H9 (cell line): Measurements from ENCODE around the gene PTN. TPM values are rescaled to one million over a fixed set of nuclear protein-coding genes. Genes with fewer than 3 reads are reported as not detected.

Experiments used
- DNase-seq: peaks from one replicate; pipeline ENCODE4 v3.0.0-alpha.2; 2017
- H2AFZ ChIP-seq: one replicate; pipeline ENCODE4 v1.6.1; 2013; ENCODE audit warnings: mild to moderate bottlenecking, low read length, control low read depth, moderate library complexity
- H2AK5ac ChIP-seq: 2 replicates; pipeline ENCODE4 v1.6.1; 2013; ENCODE audit warnings: low read length, control low read depth, mixed read lengths; ENCODE audit not compliant: insufficient read length
- H2BK120ac ChIP-seq: one replicate; pipeline ENCODE4 v1.6.1; 2013; ENCODE audit warnings: low read depth, mild to moderate bottlenecking, low read length, control low read depth, inconsistent platforms; ENCODE audit not compliant: poor library complexity, severe bottlenecking
- H2BK12ac ChIP-seq: 2 replicates; pipeline ENCODE4 v1.6.1; 2013; ENCODE audit warnings: low read length, control low read depth, mixed read lengths, low read depth; ENCODE audit not compliant: insufficient read length
- H2BK15ac ChIP-seq: 2 replicates; pipeline ENCODE4 v1.6.1; 2013; ENCODE audit warnings: low read depth, low read length, control low read depth
- H2BK20ac ChIP-seq: one replicate; pipeline ENCODE4 v1.6.1; 2013; ENCODE audit warnings: low read depth, mild to moderate bottlenecking, low read length, control low read depth, inconsistent platforms; ENCODE audit not compliant: poor library complexity, severe bottlenecking
- H2BK5ac ChIP-seq: 2 replicates; pipeline ENCODE4 v1.6.1; 2013; ENCODE audit warnings: low read length, control low read depth, mixed read lengths; ENCODE audit not compliant: insufficient read length
- H3K14ac ChIP-seq: 2 replicates; pipeline ENCODE4 v1.6.1; 2013; ENCODE audit warnings: low read length, control low read depth; ENCODE audit not compliant: insufficient read depth
- H3K18ac ChIP-seq: 2 replicates; pipeline ENCODE4 v1.6.1; 2013; ENCODE audit warnings: low read depth, mild to moderate bottlenecking, mixed read lengths, low read length, control low read depth; ENCODE audit not compliant: insufficient read length
- H3K23ac ChIP-seq: 2 replicates; pipeline ENCODE4 v1.6.1; 2013; ENCODE audit warnings: low read length, control low read depth, mixed read lengths, low read depth; ENCODE audit not compliant: insufficient read length
- H3K23me2 ChIP-seq: 2 replicates; pipeline ENCODE4 v1.6.1; 2013; ENCODE audit warnings: low read depth, mild to moderate bottlenecking, mixed read lengths, low read length, control low read depth; ENCODE audit not compliant: insufficient read length, poor library complexity, severe bottlenecking
- H3K27ac ChIP-seq: 2 replicates; pipeline ENCODE4 v1.5.1; 2013; ENCODE audit warnings: low read length, control low read depth, mixed read lengths, low read depth; ENCODE audit not compliant: insufficient read length
- H3K27me3 ChIP-seq: 2 replicates; pipeline ENCODE4 v1.6.1; 2013; ENCODE audit warnings: low read length, control low read depth, inconsistent platforms; ENCODE audit not compliant: insufficient read depth
- H3K4ac ChIP-seq: 2 replicates; pipeline ENCODE4 v1.6.1; 2013; ENCODE audit warnings: low read depth, mild to moderate bottlenecking, control low read depth, inconsistent platforms, low read length, moderate library complexity
- H3K4me1 ChIP-seq: 2 replicates; pipeline ENCODE4 v1.6.1; 2013; ENCODE audit warnings: low read length, control low read depth, inconsistent platforms; ENCODE audit not compliant: insufficient read depth
- H3K4me2 ChIP-seq: 2 replicates; pipeline ENCODE4 v1.6.1; 2013; ENCODE audit warnings: low read length, control low read depth, mixed read lengths; ENCODE audit not compliant: insufficient read length, insufficient read depth
- H3K56ac ChIP-seq: 2 replicates; pipeline ENCODE4 v1.6.1; 2013; ENCODE audit warnings: low read depth, mild to moderate bottlenecking, mixed read lengths, low read length, control low read depth; ENCODE audit not compliant: insufficient read length
- H3K79me1 ChIP-seq: 2 replicates; pipeline ENCODE4 v1.6.1; 2013; ENCODE audit warnings: low read depth, mild to moderate bottlenecking, moderate library complexity, low read length, control low read depth, inconsistent platforms; ENCODE audit not compliant: insufficient read depth, poor library complexity, severe bottlenecking
- H3K79me2 ChIP-seq: 2 replicates; pipeline ENCODE4 v1.6.1; 2013; ENCODE audit warnings: low read length, control low read depth, inconsistent platforms; ENCODE audit not compliant: insufficient read depth
- H3K9ac ChIP-seq: 2 replicates; pipeline ENCODE4 v1.6.1; 2013; ENCODE audit warnings: low read length, control low read depth, mixed read lengths; ENCODE audit not compliant: insufficient read length; ENCODE audit errors: extremely low read depth
- H3K9me3 ChIP-seq: one replicate; pipeline ENCODE4 v1.6.1; 2013; ENCODE audit warnings: low read depth, low read length, inconsistent platforms; ENCODE audit not compliant: control insufficient read depth
- H3T11ph ChIP-seq: one replicate; pipeline ENCODE4 v1.6.1; 2013; ENCODE audit warnings: mild to moderate bottlenecking, low read length, control low read depth, inconsistent platforms
- H4K20me1 ChIP-seq: one replicate; pipeline ENCODE4 v1.6.1; 2013; ENCODE audit not compliant: control insufficient read depth, insufficient read length, insufficient read depth
- H4K5ac ChIP-seq: 2 replicates; pipeline ENCODE4 v1.6.1; 2013; ENCODE audit warnings: low read depth, mild to moderate bottlenecking, mixed read lengths, low read length, control low read depth; ENCODE audit not compliant: insufficient read length
- H4K8ac ChIP-seq: replicated peaks from 2 replicates; pipeline ENCODE4 v1.6.1; 2013; ENCODE audit warnings: low read length, control low read depth, mixed read lengths, low read depth; ENCODE audit not compliant: insufficient read length
- H4K91ac ChIP-seq: 2 replicates; pipeline ENCODE4 v1.6.1; 2013; ENCODE audit warnings: low read depth, mild to moderate bottlenecking, moderate library complexity, mixed read lengths, low read length, control low read depth; ENCODE audit not compliant: insufficient read length
- H3K27ac Mint-ChIP-seq, 3 experiments: 2 replicates in 2 of 3; 3 replicates in 1 of 3; pipeline ENCODE4 v1.8.0; 2020 to 2021; ENCODE audit warnings: mixed read lengths in 3 of 3, mild to moderate bottlenecking in 1 of 3, moderate library complexity in 1 of 3
- H3K27me3 Mint-ChIP-seq: 2 replicates; pipeline ENCODE4 v1.8.0; 2021; ENCODE audit warnings: low read depth, mild to moderate bottlenecking, moderate library complexity, mixed read lengths
- H3K36me3 Mint-ChIP-seq, 3 experiments: 2 replicates in 2 of 3; 3 replicates in 1 of 3; pipeline ENCODE4 v1.8.0; 2020 to 2021; ENCODE audit warnings: low read depth in 3 of 3, mixed read lengths in 3 of 3; ENCODE audit not compliant: insufficient read depth in 1 of 3
- H3K4me1 Mint-ChIP-seq, 2 experiments: 2 replicates each; pipeline ENCODE4 v1.8.0; 2020; ENCODE audit warnings: mixed read lengths in 2 of 2
- H3K4me3 Mint-ChIP-seq, 2 experiments: 2 replicates in 1 of 2; 3 replicates in 1 of 2; pipeline ENCODE4 v1.8.0; 2020 to 2021; ENCODE audit warnings: mild to moderate bottlenecking in 2 of 2, mixed read lengths in 2 of 2, moderate library complexity in 1 of 2
- H3K9me3 Mint-ChIP-seq, 2 experiments: 2 replicates in 1 of 2; 3 replicates in 1 of 2; pipeline ENCODE4 v1.8.0; 2020; ENCODE audit warnings: mild to moderate bottlenecking in 2 of 2, mixed read lengths in 2 of 2, moderate library complexity in 1 of 2
- CTCF ChIP-seq: fragments of 200-600 bp; sonication (generic); conservative IDR thresholded peaks from 3 replicates; pipeline ENCODE4 v1.8.0; 2021; ENCODE audit warnings: antibody characterized with exemption, mild to moderate bottlenecking
- WGBS: extraction: QIAGEN DNeasy Blood & Tissue Kit; methylation state at CpG from one replicate; pipeline ENCODE4 v1.1.7; 2013; ENCODE audit warnings: missing lambda C conversion rate, low lambda C conversion rate, mixed read lengths; ENCODE audit not compliant: insufficient read length; ENCODE audit errors: extremely low coverage; 5-methylcytosine and 5-hydroxymethylcytosine counted together
- total RNA-seq: library from RNA; stranded (reverse); gene quantifications from 2 replicates; pipeline ENCODE4 v1.2.1, GENCODE V29; 2021

The PTN gene
- total RNA-seq, 1 experiment from 2014 or later: 16.5 TPM

DNA sequence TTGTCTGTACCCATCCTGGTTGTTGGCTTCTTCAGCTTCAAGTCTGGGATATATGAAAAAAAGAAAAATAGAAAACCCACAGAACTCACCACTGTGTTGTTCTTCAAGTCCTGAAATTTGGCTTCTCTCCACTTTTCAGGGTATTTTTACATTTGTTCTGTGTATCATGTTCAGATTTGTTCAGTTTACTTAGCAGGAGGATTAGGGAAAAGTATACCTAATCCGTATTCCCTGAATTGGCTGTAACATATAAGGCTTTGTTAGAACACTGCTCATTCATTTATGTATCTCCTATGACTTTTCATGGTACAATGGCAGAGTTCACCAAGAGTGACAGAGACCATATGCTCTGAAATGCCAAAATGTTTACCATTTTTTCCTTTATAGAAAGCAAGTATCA lies 146.9 kb downstream of the PTN start:
- Histone ChIP-seq H4K5ac (no peak overlapping the region), H3K23me2 (no peaks in the 10 kb centered on the region), H3K27ac (no peak overlapping the region), H3K79me1 (no peaks in the 10 kb centered on the region), H3K14ac (no peak overlapping the region), H3K4ac (no peak overlapping the region), H3K79me2 (no peaks in the 10 kb centered on the region), H3K23ac (no peak overlapping the region), H3K4me1 (no peaks in the 10 kb centered on the region), H2BK120ac (no peak overlapping the region), H2BK12ac (no peak overlapping the region), H2AK5ac (no peak overlapping the region), H4K20me1 (no peaks in the 10 kb centered on the region), H2BK15ac (no peak overlapping the region), H4K8ac (no peak overlapping the region), H3K9ac (no peak overlapping the region), H3K56ac (no peak overlapping the region), H2AFZ (no peak overlapping the region), H2BK5ac (no peak overlapping the region), H3K18ac (no peak overlapping the region), H3T11ph (no peak overlapping the region), H3K4me2 (no peak overlapping the region), H4K91ac (no peak overlapping the region), H2BK20ac (no peak overlapping the region), H3K27me3 (no peaks in the 10 kb centered on the region), H3K9me3 (no peaks in the 10 kb centered on the region)
- no peak overlapping the region for H3K4me3 Mint-ChIP-seq
- H3K36me3 Mint-ChIP-seq: no peaks in the 10 kb centered on the region
- no peak overlapping the region for H3K27ac Mint-ChIP-seq
- H3K4me1 Mint-ChIP-seq: no peaks in the 10 kb centered on the region
- no peak for TF ChIP-seq CTCF
- no peak for DNase-seq
- H3K9me3 Mint-ChIP-seq: no peaks in the 10 kb centered on the region
- H3K27me3 Mint-ChIP-seq: no peaks in the 10 kb centered on the region
- no CpG with 5 or more reads among the region's 1 CpG for WGBS
